Body of pancreas (tissue), 4 donors: Measurements from ENCODE around the gene ARF3. TPM values are rescaled to one million over a fixed set of nuclear protein-coding genes. Genes with fewer than 3 reads are reported as not detected.

Source experiments
- ATAC-seq: fragments of 150-250 bp; one replicate; pipeline ENCODE4 v1.9.1; 2016
- DNase-seq, 4 donors: peaks; one replicate each; pipeline ENCODE4 v3.0.0-alpha.2; 2019
- H3K27ac ChIP-seq, 4 donors: fragments of 200-600 bp; sonication (generic); 1 replicate in 3 of 4; 2 replicates in 1 of 4; pipeline versions ENCODE4 v1.5.1 to v1.6.1; 2016 to 2019; ENCODE audit warnings: mild to moderate bottlenecking in 1 of 4, mixed read lengths in 1 of 4, moderate library complexity in 1 of 4
- H3K27me3 ChIP-seq, 2 donors: fragments of 200-600 bp; sonication (generic); one replicate each; pipeline ENCODE4 v1.6.0; 2016; ENCODE audit warnings: mild to moderate bottlenecking in 1 of 2
- H3K36me3 ChIP-seq, 2 donors: fragments of 200-600 bp; sonication (generic); replicated peaks in 1 of 2; 2 replicates each; pipeline ENCODE4 v1.5.1; 2016; ENCODE audit warnings: low read depth in 2 of 2; ENCODE audit not compliant: insufficient read depth in 1 of 2
- H3K4me1 ChIP-seq: fragments of 200-600 bp; sonication (generic); one replicate; pipeline ENCODE4 v1.6.0; 2016
- H3K4me3 ChIP-seq, 2 donors: fragments of 200-600 bp; sonication (generic); 1 replicate in 1 of 2; 2 replicates in 1 of 2; pipeline ENCODE4 v1.5.1; 2016 to 2019
- H3K9me3 ChIP-seq, 3 donors: fragments of 200-600 bp; sonication (generic); 1 replicate in 2 of 3; 2 replicates in 1 of 3; pipeline ENCODE4 v1.5.1; 2016
- CTCF ChIP-seq, 7 experiments: fragments of 450-650 bp in 4 of 7; fragments of 200-600 bp in 3 of 7; sonication (generic) in 3 of 7; IDR thresholded peaks; one replicate each; pipeline ENCODE4 v1.5.1; 2016 to 2019; ENCODE audit warnings: antibody characterized with exemption in 7 of 7
- POLR2A ChIP-seq, 3 donors: fragments of 450-650 bp; IDR thresholded peaks; one replicate each; pipeline ENCODE4 v1.6.1; 2016; ENCODE audit warnings: antibody characterized with exemption in 3 of 3, mild to moderate bottlenecking in 2 of 3
- whole genome bisulfite sequencing, 2 donors: methylation state at CpG; one replicate each; pipeline ENCODE4 v1.1.5; 2017; 5-methylcytosine and 5-hydroxymethylcytosine counted together
- intact Hi-C: fragments of 100-400 bp; cut with DNase I; formaldehyde crosslinking; loops from one replicate; pipeline ENCODE4 v1.15.1; 2023
- total RNA-seq, 2 donors: library from RNA; depleted of rRNA; stranded (reverse); fragments of >200 nt; gene quantifications; one replicate each; pipeline ENCODE4 v1.1.0, GENCODE V29; 2016

Gene ARF3
- total RNA-seq, 2 donors from 2014 or later: 22.3 to 24.1 TPM

GRCh38 chr12:48966177-48966895, 9.0 kb upstream of the ARF3 start:
- ATAC-seq (no peak), DNase-seq (no peak)
- peaks cover 0 to 15% of the 10 kb centered on the region in 2 donors for H3K27me3 ChIP-seq
- no peak for TF ChIP-seq POLR2A (IDR thresholded peaks at IDR 0.05)
- TF ChIP-seq CTCF (IDR thresholded peaks at IDR 0.05): no peak
- WGBS, 2 donors: 53 to 77% methylated on average over 13 to 18 of the region's 20 CpGs
- H3K36me3 ChIP-seq: no peaks in the 10 kb centered on the region
- intact Hi-C loops: no loop called here
- peaks cover 20% of the 10 kb centered on the region for H3K4me1 ChIP-seq
- no peak overlapping the region for H3K27ac ChIP-seq
- H3K4me3 ChIP-seq: no peak overlapping the region
- no peaks in the 10 kb centered on the region for H3K9me3 ChIP-seq

- Histone ChIP-seq H3K27me3 (peaks cover 0 to 8% of the 10 kb centered on the region in 2 donors), H3K4me1 (peaks cover 15% of the 10 kb centered on the region), H3K4me3 (no peak overlapping the region), H3K27ac (no peak overlapping the region), H3K36me3 (no peaks in the 10 kb centered on the region), H3K9me3 (no peaks in the 10 kb centered on the region)
- intact Hi-C loops: no loop called here
- TF ChIP-seq POLR2A (IDR thresholded peaks at IDR 0.05): no peak
- no peak for TF ChIP-seq CTCF (IDR thresholded peaks at IDR 0.05)
- ATAC-seq (no peak), DNase-seq (no peak)
These were observed 8.1 kb upstream of the ARF3 start for GRCh38 chr12:48965298-48965838.

- no peak for ATAC-seq
These were observed 4.5 kb upstream of the ARF3 start for GRCh38 chr12:48961801-48962200.

GRCh38 chr12:48961331-48961730, 4.0 kb upstream of the ARF3 start:
- Histone ChIP-seq H3K9me3 (no peaks in the 10 kb centered on the region), H3K4me1 (peaks cover 7% of the 10 kb centered on the region), H3K27ac (no peak overlapping the region), H3K36me3 (no peaks in the 10 kb centered on the region), H3K27me3 (no peaks in the 10 kb centered on the region), H3K4me3 (no peak overlapping the region)
- ATAC-seq (no peak), DNase-seq (no peak)
- TF ChIP-seq POLR2A (IDR thresholded peaks at IDR 0.05) (no peak), CTCF (IDR thresholded peaks at IDR 0.05) (no peak)
- WGBS, 2 donors: 40 to 59% methylated on average over 4 of the region's 4 CpGs
- intact Hi-C loops: no loop called here

More at GRCh38 chr12:48961801-48962200, 4.5 kb upstream of the ARF3 start:
- TF ChIP-seq POLR2A (IDR thresholded peaks at IDR 0.05): no peak
- TF ChIP-seq CTCF (IDR thresholded peaks at IDR 0.05): no peak
- H3K4me3 ChIP-seq: no peak overlapping the region
- no peaks in the 10 kb centered on the region for H3K9me3 ChIP-seq
- no peak for DNase-seq
- intact Hi-C loops: no loop called here
- H3K27ac ChIP-seq: no peak overlapping the region
- no peaks in the 10 kb centered on the region for H3K36me3 ChIP-seq
- H3K4me1 ChIP-seq: peaks cover 5% of the 10 kb centered on the region
- H3K27me3 ChIP-seq: no peaks in the 10 kb centered on the region

GRCh38 chr12:48960834-48961233, 3.5 kb upstream of the ARF3 start:
- Histone ChIP-seq H3K27me3 (no peaks in the 10 kb centered on the region), H3K4me3 (no peak overlapping the region), H3K9me3 (no peaks in the 10 kb centered on the region), H3K36me3 (no peaks in the 10 kb centered on the region), H3K4me1 (peaks cover 12% of the 10 kb centered on the region), H3K27ac (no peak overlapping the region)
- DNase-seq: no peak
- no peak for ATAC-seq
- intact Hi-C loops: no loop called here
- TF ChIP-seq CTCF (IDR thresholded peaks at IDR 0.05) (no peak), POLR2A (IDR thresholded peaks at IDR 0.05) (no peak)
- 51 to 63% methylated on average over 3 of the region's 3 CpGs for WGBS, 2 donors
